WTC11 (cell line): Measurements from ENCODE around the gene DNAI7. TPM values are rescaled to one million over a fixed set of nuclear protein-coding genes. Genes with fewer than 3 reads are reported as not detected.

Experiments
- ATAC-seq: fragments of 200-7000 bp; cut with Tn5 transposase; 2 replicates; pipeline ENCODE4 v1.10.0; 2021; ENCODE audit warnings: mild to moderate bottlenecking, moderate library complexity
- CTCF ChIA-PET: fragments of 300-600 bp; sonication (Branson Sonifier 250); formaldehyde crosslinking; loops from one replicate; lab custom pipeline; 2021; ENCODE audit warnings: antibody characterized with exemption; lab: Charles Lee
- POLR2A ChIA-PET: fragments of 350-600 bp; sonication (Branson Sonifier 250); formaldehyde crosslinking; loops from one replicate; lab custom pipeline; 2021; ENCODE audit warnings: antibody characterized with exemption; lab: Charles Lee
- DNase-seq: peaks from one replicate; pipeline ENCODE4 v3.0.0; 2021; ENCODE audit warnings: low spot score
- H3K27ac Mint-ChIP-seq: 2 replicates; pipeline ENCODE4 v1.8.0; 2021; ENCODE audit warnings: mixed read lengths
- H3K27me3 Mint-ChIP-seq: 2 replicates; pipeline ENCODE4 v1.8.0; 2021; ENCODE audit warnings: low read depth, mild to moderate bottlenecking, moderate library complexity, mixed read lengths
- H3K36me3 Mint-ChIP-seq: 2 replicates; pipeline ENCODE4 v1.8.0; 2021; ENCODE audit warnings: mixed read lengths
- H3K4me1 Mint-ChIP-seq: 2 replicates; pipeline ENCODE4 v1.8.0; 2022; ENCODE audit warnings: mixed read lengths
- H3K4me3 Mint-ChIP-seq: 2 replicates; pipeline ENCODE4 v1.8.0; 2021; ENCODE audit warnings: mild to moderate bottlenecking, moderate library complexity, mixed read lengths
- H3K9me3 Mint-ChIP-seq: 2 replicates; pipeline ENCODE4 v1.8.0; 2021; ENCODE audit warnings: mixed read lengths
- ELF4 ChIP-seq: sonication (generic); formaldehyde crosslinking; IDR thresholded peaks from 2 replicates; pipeline ENCODE4 v1.8.1; 2022; ENCODE audit warnings: low read depth, mild to moderate bottlenecking, moderate library complexity, missing genetic modification reagents
- ETV6 ChIP-seq: sonication (generic); formaldehyde crosslinking; IDR thresholded peaks from 2 replicates; pipeline ENCODE4 v1.8.1; 2022; ENCODE audit warnings: mild to moderate bottlenecking, missing genetic modification reagents
- FOXK1 ChIP-seq: sonication (generic); formaldehyde crosslinking; IDR thresholded peaks from 2 replicates; pipeline ENCODE4 v1.8.0; 2022; ENCODE audit warnings: mild to moderate bottlenecking, moderate library complexity, missing genetic modification reagents
- GRHL2 ChIP-seq: fragments of 250-450 bp; sonication (Bioruptor Pico); IDR thresholded peaks from 2 replicates; pipeline ENCODE4 v1.8.0; 2022; ENCODE audit warnings: mild to moderate bottlenecking, moderate library complexity; ENCODE audit not compliant: insufficient replicate concordance, severe bottlenecking
- NR1H2 ChIP-seq: sonication (generic); formaldehyde crosslinking; IDR thresholded peaks from 2 replicates; pipeline ENCODE4 v1.9.0; 2021; ENCODE audit warnings: mild to moderate bottlenecking, moderate library complexity, missing genetic modification reagents
- TEAD1 ChIP-seq: sonication (generic); formaldehyde crosslinking; IDR thresholded peaks from 2 replicates; pipeline ENCODE4 v1.8.0; 2022; ENCODE audit warnings: mild to moderate bottlenecking, missing genetic modification reagents
- ZBTB21 ChIP-seq: sonication (generic); formaldehyde crosslinking; IDR thresholded peaks from 2 replicates; pipeline ENCODE4 v1.8.1; 2023; ENCODE audit warnings: mild to moderate bottlenecking, missing genetic modification reagents, borderline replicate concordance
- ZNF121 ChIP-seq: sonication (generic); formaldehyde crosslinking; IDR thresholded peaks from 2 replicates; pipeline ENCODE4 v1.8.0; 2023; ENCODE audit warnings: missing genetic modification reagents
- ZNF138 ChIP-seq: sonication (generic); formaldehyde crosslinking; conservative IDR thresholded peaks from 2 replicates; pipeline ENCODE4 v1.8.1; 2022; ENCODE audit warnings: mild to moderate bottlenecking, moderate library complexity, missing genetic modification reagents
- ZNF317 ChIP-seq: sonication (generic); formaldehyde crosslinking; IDR thresholded peaks from 2 replicates; pipeline ENCODE4 v1.8.1; 2023; ENCODE audit warnings: low read depth, mild to moderate bottlenecking, moderate library complexity, missing genetic modification reagents, borderline replicate concordance
- ZNF396 ChIP-seq: fragments of 250-450 bp; sonication (Bioruptor Pico); IDR thresholded peaks from 2 replicates; pipeline ENCODE4 v1.8.0; 2021; ENCODE audit warnings: mild to moderate bottlenecking, moderate library complexity, borderline replicate concordance
- ZNF423 ChIP-seq: fragments of 250-450 bp; sonication (Bioruptor Pico); IDR thresholded peaks from 2 replicates; pipeline ENCODE4 v2.1.2; 2022; ENCODE audit warnings: mild to moderate bottlenecking, moderate library complexity
- total RNA-seq: library from RNA; stranded (reverse); gene quantifications from 3 replicates; pipeline ENCODE4 v1.2.3, GENCODE V29; 2021
- TF ChIP-seq, protein P1 (sequence below): sonication (generic); formaldehyde crosslinking; IDR thresholded peaks from 2 replicates; pipeline ENCODE4 v1.8.0; 2022; ENCODE audit warnings: mild to moderate bottlenecking, missing genetic modification reagents
- TF ChIP-seq, protein P2 (sequence below): sonication (generic); formaldehyde crosslinking; IDR thresholded peaks from 2 replicates; pipeline ENCODE4 v1.8.1; 2023; ENCODE audit warnings: mild to moderate bottlenecking, missing genetic modification reagents
- TF ChIP-seq, protein P3 (sequence below): sonication (generic); formaldehyde crosslinking; IDR thresholded peaks from 2 replicates; pipeline ENCODE4 v1.8.1; 2022; ENCODE audit warnings: mild to moderate bottlenecking, missing genetic modification reagents, moderate library complexity, borderline replicate concordance
- TF ChIP-seq, protein P4 (sequence below): sonication (generic); formaldehyde crosslinking; IDR thresholded peaks from 2 replicates; pipeline ENCODE4 v1.8.0; 2022; ENCODE audit warnings: mild to moderate bottlenecking, missing genetic modification reagents
- TF ChIP-seq, protein P5 (sequence below): sonication (generic); formaldehyde crosslinking; IDR thresholded peaks from 2 replicates; pipeline ENCODE4 v1.8.0; 2023; ENCODE audit warnings: missing genetic modification reagents, mild to moderate bottlenecking, borderline replicate concordance
- TF ChIP-seq, protein P6 (sequence below): sonication (generic); formaldehyde crosslinking; IDR thresholded peaks from 2 replicates; pipeline ENCODE4 v1.8.1; 2022; ENCODE audit warnings: low read depth, mild to moderate bottlenecking, moderate library complexity, missing genetic modification reagents, borderline replicate concordance
- TF ChIP-seq, protein P7 (sequence below): sonication (generic); formaldehyde crosslinking; IDR thresholded peaks from 2 replicates; pipeline ENCODE4 v1.8.0; 2023; ENCODE audit warnings: mild to moderate bottlenecking, missing genetic modification reagents

The DNAI7 gene
- total RNA-seq, 1 experiment from 2014 or later: not detected

DNA sequence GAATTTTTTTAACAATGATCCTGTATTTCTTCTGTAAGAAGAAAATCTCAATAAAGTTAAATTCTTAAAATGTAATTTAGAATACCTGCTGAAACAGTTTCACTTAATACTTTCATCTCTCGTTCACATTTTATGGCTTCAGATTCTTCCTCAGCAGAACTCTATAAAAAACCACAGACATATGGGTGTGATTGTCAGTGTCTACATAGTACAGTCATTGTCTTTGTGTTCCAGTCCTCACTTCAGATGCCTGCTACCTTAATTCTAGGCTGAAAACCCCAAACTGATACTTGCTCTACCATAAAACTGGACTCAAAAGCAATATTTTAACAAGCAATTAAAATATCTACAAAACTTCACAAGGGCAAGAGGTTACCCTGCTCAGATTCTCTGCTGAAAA, 71.8 kb downstream of the DNAI7 start (continued):
- TF ChIP-seq, protein P1, sequence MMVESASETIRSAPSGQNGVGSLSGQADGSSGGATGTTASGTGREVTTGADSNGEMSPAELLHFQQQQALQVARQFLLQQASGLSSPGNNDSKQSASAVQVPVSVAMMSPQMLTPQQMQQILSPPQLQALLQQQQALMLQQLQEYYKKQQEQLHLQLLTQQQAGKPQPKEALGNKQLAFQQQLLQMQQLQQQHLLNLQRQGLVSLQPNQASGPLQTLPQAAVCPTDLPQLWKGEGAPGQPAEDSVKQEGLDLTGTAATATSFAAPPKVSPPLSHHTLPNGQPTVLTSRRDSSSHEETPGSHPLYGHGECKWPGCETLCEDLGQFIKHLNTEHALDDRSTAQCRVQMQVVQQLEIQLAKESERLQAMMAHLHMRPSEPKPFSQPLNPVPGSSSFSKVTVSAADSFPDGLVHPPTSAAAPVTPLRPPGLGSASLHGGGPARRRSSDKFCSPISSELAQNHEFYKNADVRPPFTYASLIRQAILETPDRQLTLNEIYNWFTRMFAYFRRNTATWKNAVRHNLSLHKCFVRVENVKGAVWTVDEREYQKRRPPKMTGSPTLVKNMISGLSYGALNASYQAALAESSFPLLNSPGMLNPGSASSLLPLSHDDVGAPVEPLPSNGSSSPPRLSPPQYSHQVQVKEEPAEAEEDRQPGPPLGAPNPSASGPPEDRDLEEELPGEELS (CRISPR knock-in tag): no peak
- TF ChIP-seq ELF4 (CRISPR knock-in tag) (no peak), NR1H2 (CRISPR knock-in tag) (no peak), ETV6 (CRISPR knock-in tag) (no peak), ZNF396 (CRISPR knock-in tag) (no peak)
- TF ChIP-seq, protein P2, sequence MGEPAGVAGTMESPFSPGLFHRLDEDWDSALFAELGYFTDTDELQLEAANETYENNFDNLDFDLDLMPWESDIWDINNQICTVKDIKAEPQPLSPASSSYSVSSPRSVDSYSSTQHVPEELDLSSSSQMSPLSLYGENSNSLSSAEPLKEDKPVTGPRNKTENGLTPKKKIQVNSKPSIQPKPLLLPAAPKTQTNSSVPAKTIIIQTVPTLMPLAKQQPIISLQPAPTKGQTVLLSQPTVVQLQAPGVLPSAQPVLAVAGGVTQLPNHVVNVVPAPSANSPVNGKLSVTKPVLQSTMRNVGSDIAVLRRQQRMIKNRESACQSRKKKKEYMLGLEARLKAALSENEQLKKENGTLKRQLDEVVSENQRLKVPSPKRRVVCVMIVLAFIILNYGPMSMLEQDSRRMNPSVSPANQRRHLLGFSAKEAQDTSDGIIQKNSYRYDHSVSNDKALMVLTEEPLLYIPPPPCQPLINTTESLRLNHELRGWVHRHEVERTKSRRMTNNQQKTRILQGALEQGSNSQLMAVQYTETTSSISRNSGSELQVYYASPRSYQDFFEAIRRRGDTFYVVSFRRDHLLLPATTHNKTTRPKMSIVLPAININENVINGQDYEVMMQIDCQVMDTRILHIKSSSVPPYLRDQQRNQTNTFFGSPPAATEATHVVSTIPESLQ (CRISPR knock-in tag): no peak
- TF ChIP-seq, protein P3, sequence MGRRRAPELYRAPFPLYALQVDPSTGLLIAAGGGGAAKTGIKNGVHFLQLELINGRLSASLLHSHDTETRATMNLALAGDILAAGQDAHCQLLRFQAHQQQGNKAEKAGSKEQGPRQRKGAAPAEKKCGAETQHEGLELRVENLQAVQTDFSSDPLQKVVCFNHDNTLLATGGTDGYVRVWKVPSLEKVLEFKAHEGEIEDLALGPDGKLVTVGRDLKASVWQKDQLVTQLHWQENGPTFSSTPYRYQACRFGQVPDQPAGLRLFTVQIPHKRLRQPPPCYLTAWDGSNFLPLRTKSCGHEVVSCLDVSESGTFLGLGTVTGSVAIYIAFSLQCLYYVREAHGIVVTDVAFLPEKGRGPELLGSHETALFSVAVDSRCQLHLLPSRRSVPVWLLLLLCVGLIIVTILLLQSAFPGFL (CRISPR knock-in tag): no peak

DNA sequence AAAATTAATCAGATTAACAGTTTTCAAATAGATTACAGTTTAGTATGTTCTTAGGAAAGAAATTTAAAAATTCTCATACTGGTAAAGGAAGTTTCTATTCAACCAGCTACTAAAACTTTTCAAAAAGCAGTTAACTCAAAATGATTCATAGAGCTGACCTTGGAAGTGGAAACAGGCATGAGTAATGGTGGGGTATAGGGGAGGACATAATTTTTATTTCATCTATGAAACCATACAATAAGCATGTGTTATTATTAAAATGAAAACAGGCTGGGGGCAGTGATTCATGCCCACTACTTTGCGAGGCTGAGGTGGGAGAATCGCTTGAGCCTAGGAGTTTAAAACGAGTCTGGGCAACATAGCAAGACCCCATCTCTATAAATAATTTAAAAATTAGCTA, 73.0 kb downstream of the DNAI7 start:
- no peaks in the 10 kb centered on the region for H3K36me3 Mint-ChIP-seq
- ATAC-seq (no peak), DNase-seq (no peak)
- no peaks in the 10 kb centered on the region for H3K27me3 Mint-ChIP-seq
- H3K4me3 Mint-ChIP-seq: no peak overlapping the region
- H3K4me1 Mint-ChIP-seq: peaks cover 9% of the 10 kb centered on the region
- ChIA-PET POLR2A (no interaction called here), CTCF (interaction anchor here (0.8 kb wide), 1 partner anchor 129 kb away, joined by 4 read pairs; no protein-coding TSS in a partner anchor)
- no peak overlapping the region for H3K27ac Mint-ChIP-seq
- H3K9me3 Mint-ChIP-seq: no peaks in the 10 kb centered on the region
- TF ChIP-seq FOXK1 (CRISPR knock-in tag): no peak
- no peak for TF ChIP-seq ZNF317 (CRISPR knock-in tag)
- TF ChIP-seq, protein P4, sequence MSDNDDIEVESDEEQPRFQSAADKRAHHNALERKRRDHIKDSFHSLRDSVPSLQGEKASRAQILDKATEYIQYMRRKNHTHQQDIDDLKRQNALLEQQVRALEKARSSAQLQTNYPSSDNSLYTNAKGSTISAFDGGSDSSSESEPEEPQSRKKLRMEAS (CRISPR knock-in tag): no peak
- TF ChIP-seq TEAD1 (CRISPR knock-in tag): no peak
- no peak for TF ChIP-seq ZBTB21 (CRISPR knock-in tag)
- TF ChIP-seq, protein P5, sequence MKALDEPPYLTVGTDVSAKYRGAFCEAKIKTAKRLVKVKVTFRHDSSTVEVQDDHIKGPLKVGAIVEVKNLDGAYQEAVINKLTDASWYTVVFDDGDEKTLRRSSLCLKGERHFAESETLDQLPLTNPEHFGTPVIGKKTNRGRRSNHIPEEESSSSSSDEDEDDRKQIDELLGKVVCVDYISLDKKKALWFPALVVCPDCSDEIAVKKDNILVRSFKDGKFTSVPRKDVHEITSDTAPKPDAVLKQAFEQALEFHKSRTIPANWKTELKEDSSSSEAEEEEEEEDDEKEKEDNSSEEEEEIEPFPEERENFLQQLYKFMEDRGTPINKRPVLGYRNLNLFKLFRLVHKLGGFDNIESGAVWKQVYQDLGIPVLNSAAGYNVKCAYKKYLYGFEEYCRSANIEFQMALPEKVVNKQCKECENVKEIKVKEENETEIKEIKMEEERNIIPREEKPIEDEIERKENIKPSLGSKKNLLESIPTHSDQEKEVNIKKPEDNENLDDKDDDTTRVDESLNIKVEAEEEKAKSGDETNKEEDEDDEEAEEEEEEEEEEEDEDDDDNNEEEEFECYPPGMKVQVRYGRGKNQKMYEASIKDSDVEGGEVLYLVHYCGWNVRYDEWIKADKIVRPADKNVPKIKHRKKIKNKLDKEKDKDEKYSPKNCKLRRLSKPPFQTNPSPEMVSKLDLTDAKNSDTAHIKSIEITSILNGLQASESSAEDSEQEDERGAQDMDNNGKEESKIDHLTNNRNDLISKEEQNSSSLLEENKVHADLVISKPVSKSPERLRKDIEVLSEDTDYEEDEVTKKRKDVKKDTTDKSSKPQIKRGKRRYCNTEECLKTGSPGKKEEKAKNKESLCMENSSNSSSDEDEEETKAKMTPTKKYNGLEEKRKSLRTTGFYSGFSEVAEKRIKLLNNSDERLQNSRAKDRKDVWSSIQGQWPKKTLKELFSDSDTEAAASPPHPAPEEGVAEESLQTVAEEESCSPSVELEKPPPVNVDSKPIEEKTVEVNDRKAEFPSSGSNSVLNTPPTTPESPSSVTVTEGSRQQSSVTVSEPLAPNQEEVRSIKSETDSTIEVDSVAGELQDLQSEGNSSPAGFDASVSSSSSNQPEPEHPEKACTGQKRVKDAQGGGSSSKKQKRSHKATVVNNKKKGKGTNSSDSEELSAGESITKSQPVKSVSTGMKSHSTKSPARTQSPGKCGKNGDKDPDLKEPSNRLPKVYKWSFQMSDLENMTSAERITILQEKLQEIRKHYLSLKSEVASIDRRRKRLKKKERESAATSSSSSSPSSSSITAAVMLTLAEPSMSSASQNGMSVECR (CRISPR knock-in tag): no peak
- TF ChIP-seq, protein P2 (CRISPR knock-in tag): no peak
- no peak for TF ChIP-seq ZNF138 (CRISPR knock-in tag)
- TF ChIP-seq, protein P6, sequence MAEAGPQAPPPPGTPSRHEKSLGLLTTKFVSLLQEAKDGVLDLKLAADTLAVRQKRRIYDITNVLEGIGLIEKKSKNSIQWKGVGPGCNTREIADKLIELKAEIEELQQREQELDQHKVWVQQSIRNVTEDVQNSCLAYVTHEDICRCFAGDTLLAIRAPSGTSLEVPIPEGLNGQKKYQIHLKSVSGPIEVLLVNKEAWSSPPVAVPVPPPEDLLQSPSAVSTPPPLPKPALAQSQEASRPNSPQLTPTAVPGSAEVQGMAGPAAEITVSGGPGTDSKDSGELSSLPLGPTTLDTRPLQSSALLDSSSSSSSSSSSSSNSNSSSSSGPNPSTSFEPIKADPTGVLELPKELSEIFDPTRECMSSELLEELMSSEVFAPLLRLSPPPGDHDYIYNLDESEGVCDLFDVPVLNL (CRISPR knock-in tag): no peak
- TF ChIP-seq GRHL2 (CRISPR knock-in tag): no peak
- TF ChIP-seq, protein P7, sequence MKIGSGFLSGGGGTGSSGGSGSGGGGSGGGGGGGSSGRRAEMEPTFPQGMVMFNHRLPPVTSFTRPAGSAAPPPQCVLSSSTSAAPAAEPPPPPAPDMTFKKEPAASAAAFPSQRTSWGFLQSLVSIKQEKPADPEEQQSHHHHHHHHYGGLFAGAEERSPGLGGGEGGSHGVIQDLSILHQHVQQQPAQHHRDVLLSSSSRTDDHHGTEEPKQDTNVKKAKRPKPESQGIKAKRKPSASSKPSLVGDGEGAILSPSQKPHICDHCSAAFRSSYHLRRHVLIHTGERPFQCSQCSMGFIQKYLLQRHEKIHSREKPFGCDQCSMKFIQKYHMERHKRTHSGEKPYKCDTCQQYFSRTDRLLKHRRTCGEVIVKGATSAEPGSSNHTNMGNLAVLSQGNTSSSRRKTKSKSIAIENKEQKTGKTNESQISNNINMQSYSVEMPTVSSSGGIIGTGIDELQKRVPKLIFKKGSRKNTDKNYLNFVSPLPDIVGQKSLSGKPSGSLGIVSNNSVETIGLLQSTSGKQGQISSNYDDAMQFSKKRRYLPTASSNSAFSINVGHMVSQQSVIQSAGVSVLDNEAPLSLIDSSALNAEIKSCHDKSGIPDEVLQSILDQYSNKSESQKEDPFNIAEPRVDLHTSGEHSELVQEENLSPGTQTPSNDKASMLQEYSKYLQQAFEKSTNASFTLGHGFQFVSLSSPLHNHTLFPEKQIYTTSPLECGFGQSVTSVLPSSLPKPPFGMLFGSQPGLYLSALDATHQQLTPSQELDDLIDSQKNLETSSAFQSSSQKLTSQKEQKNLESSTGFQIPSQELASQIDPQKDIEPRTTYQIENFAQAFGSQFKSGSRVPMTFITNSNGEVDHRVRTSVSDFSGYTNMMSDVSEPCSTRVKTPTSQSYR: no peak
- TF ChIP-seq ZNF423 (CRISPR knock-in tag): no peak
- TF ChIP-seq ZNF121 (CRISPR knock-in tag): no peak
